ENCODE results near the gene ICAM1.

DNA sequence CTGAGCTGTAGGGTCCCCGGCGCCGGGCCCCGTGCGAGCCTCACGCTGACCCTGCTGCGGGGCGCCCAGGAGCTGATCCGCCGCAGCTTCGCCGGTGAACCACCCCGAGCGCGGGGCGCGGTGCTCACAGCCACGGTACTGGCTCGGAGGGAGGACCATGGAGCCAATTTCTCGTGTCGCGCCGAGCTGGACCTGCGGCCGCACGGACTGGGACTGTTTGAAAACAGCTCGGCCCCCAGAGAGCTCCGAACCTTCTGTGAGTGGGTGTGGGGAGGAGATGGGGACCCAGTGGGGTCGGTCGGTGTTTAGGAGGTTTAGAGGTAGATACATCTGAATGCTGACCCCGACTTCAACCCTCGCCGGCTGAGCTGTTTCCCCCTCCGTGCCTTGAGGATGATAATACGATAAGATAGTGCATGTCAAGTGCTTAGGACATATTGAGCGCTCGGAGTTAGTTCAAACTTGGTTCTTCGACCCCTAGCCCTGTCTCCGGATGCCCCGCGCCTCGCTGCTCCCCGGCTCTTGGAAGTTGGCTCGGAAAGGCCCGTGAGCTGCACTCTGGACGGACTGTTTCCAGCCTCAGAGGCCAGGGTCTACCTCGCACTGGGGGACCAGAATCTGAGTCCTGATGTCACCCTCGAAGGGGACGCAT lies 20.8 kb downstream of the ICAM1 start:
- TF ChIP-seq, protein P1, sequence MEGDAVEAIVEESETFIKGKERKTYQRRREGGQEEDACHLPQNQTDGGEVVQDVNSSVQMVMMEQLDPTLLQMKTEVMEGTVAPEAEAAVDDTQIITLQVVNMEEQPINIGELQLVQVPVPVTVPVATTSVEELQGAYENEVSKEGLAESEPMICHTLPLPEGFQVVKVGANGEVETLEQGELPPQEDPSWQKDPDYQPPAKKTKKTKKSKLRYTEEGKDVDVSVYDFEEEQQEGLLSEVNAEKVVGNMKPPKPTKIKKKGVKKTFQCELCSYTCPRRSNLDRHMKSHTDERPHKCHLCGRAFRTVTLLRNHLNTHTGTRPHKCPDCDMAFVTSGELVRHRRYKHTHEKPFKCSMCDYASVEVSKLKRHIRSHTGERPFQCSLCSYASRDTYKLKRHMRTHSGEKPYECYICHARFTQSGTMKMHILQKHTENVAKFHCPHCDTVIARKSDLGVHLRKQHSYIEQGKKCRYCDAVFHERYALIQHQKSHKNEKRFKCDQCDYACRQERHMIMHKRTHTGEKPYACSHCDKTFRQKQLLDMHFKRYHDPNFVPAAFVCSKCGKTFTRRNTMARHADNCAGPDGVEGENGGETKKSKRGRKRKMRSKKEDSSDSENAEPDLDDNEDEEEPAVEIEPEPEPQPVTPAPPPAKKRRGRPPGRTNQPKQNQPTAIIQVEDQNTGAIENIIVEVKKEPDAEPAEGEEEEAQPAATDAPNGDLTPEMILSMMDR (IDR thresholded peaks at IDR 0.05): no peak
- no peak for TF ChIP-seq POLR2A (IDR thresholded peaks at IDR 0.05)

Data from ovary (tissue), 3 donors.